H9 (cell line): Measurements from ENCODE around the gene PDXK. TPM values are rescaled to one million over a fixed set of nuclear protein-coding genes. Genes with fewer than 3 reads are reported as not detected.

Experiments used
- DNase-seq: peaks from one replicate; pipeline ENCODE4 v3.0.0-alpha.2; 2017
- H2AFZ ChIP-seq: one replicate; pipeline ENCODE4 v1.6.1; 2013; ENCODE audit warnings: mild to moderate bottlenecking, low read length, control low read depth, moderate library complexity
- H2AK5ac ChIP-seq: 2 replicates; pipeline ENCODE4 v1.6.1; 2013; ENCODE audit warnings: low read length, control low read depth, mixed read lengths; ENCODE audit not compliant: insufficient read length
- H2BK120ac ChIP-seq: one replicate; pipeline ENCODE4 v1.6.1; 2013; ENCODE audit warnings: low read depth, mild to moderate bottlenecking, low read length, control low read depth, inconsistent platforms; ENCODE audit not compliant: poor library complexity, severe bottlenecking
- H2BK12ac ChIP-seq: 2 replicates; pipeline ENCODE4 v1.6.1; 2013; ENCODE audit warnings: low read length, control low read depth, mixed read lengths, low read depth; ENCODE audit not compliant: insufficient read length
- H2BK15ac ChIP-seq: 2 replicates; pipeline ENCODE4 v1.6.1; 2013; ENCODE audit warnings: low read depth, low read length, control low read depth
- H2BK20ac ChIP-seq: one replicate; pipeline ENCODE4 v1.6.1; 2013; ENCODE audit warnings: low read depth, mild to moderate bottlenecking, low read length, control low read depth, inconsistent platforms; ENCODE audit not compliant: poor library complexity, severe bottlenecking
- H2BK5ac ChIP-seq: 2 replicates; pipeline ENCODE4 v1.6.1; 2013; ENCODE audit warnings: low read length, control low read depth, mixed read lengths; ENCODE audit not compliant: insufficient read length
- H3K14ac ChIP-seq: 2 replicates; pipeline ENCODE4 v1.6.1; 2013; ENCODE audit warnings: low read length, control low read depth; ENCODE audit not compliant: insufficient read depth
- H3K18ac ChIP-seq: 2 replicates; pipeline ENCODE4 v1.6.1; 2013; ENCODE audit warnings: low read depth, mild to moderate bottlenecking, mixed read lengths, low read length, control low read depth; ENCODE audit not compliant: insufficient read length
- H3K23ac ChIP-seq: 2 replicates; pipeline ENCODE4 v1.6.1; 2013; ENCODE audit warnings: low read length, control low read depth, mixed read lengths, low read depth; ENCODE audit not compliant: insufficient read length
- H3K23me2 ChIP-seq: 2 replicates; pipeline ENCODE4 v1.6.1; 2013; ENCODE audit warnings: low read depth, mild to moderate bottlenecking, mixed read lengths, low read length, control low read depth; ENCODE audit not compliant: insufficient read length, poor library complexity, severe bottlenecking
- H3K27ac ChIP-seq: 2 replicates; pipeline ENCODE4 v1.5.1; 2013; ENCODE audit warnings: low read length, control low read depth, mixed read lengths, low read depth; ENCODE audit not compliant: insufficient read length
- H3K27me3 ChIP-seq: 2 replicates; pipeline ENCODE4 v1.6.1; 2013; ENCODE audit warnings: low read length, control low read depth, inconsistent platforms; ENCODE audit not compliant: insufficient read depth
- H3K4ac ChIP-seq: 2 replicates; pipeline ENCODE4 v1.6.1; 2013; ENCODE audit warnings: low read depth, mild to moderate bottlenecking, control low read depth, inconsistent platforms, low read length, moderate library complexity
- H3K4me1 ChIP-seq: 2 replicates; pipeline ENCODE4 v1.6.1; 2013; ENCODE audit warnings: low read length, control low read depth, inconsistent platforms; ENCODE audit not compliant: insufficient read depth
- H3K4me2 ChIP-seq: 2 replicates; pipeline ENCODE4 v1.6.1; 2013; ENCODE audit warnings: low read length, control low read depth, mixed read lengths; ENCODE audit not compliant: insufficient read length, insufficient read depth
- H3K56ac ChIP-seq: 2 replicates; pipeline ENCODE4 v1.6.1; 2013; ENCODE audit warnings: low read depth, mild to moderate bottlenecking, mixed read lengths, low read length, control low read depth; ENCODE audit not compliant: insufficient read length
- H3K79me1 ChIP-seq: 2 replicates; pipeline ENCODE4 v1.6.1; 2013; ENCODE audit warnings: low read depth, mild to moderate bottlenecking, moderate library complexity, low read length, control low read depth, inconsistent platforms; ENCODE audit not compliant: insufficient read depth, poor library complexity, severe bottlenecking
- H3K79me2 ChIP-seq: 2 replicates; pipeline ENCODE4 v1.6.1; 2013; ENCODE audit warnings: low read length, control low read depth, inconsistent platforms; ENCODE audit not compliant: insufficient read depth
- H3K9ac ChIP-seq: 2 replicates; pipeline ENCODE4 v1.6.1; 2013; ENCODE audit warnings: low read length, control low read depth, mixed read lengths; ENCODE audit not compliant: insufficient read length; ENCODE audit errors: extremely low read depth
- H3K9me3 ChIP-seq: one replicate; pipeline ENCODE4 v1.6.1; 2013; ENCODE audit warnings: low read depth, low read length, inconsistent platforms; ENCODE audit not compliant: control insufficient read depth
- H3T11ph ChIP-seq: one replicate; pipeline ENCODE4 v1.6.1; 2013; ENCODE audit warnings: mild to moderate bottlenecking, low read length, control low read depth, inconsistent platforms
- H4K20me1 ChIP-seq: one replicate; pipeline ENCODE4 v1.6.1; 2013; ENCODE audit not compliant: control insufficient read depth, insufficient read length, insufficient read depth
- H4K5ac ChIP-seq: 2 replicates; pipeline ENCODE4 v1.6.1; 2013; ENCODE audit warnings: low read depth, mild to moderate bottlenecking, mixed read lengths, low read length, control low read depth; ENCODE audit not compliant: insufficient read length
- H4K8ac ChIP-seq: replicated peaks from 2 replicates; pipeline ENCODE4 v1.6.1; 2013; ENCODE audit warnings: low read length, control low read depth, mixed read lengths, low read depth; ENCODE audit not compliant: insufficient read length
- H4K91ac ChIP-seq: 2 replicates; pipeline ENCODE4 v1.6.1; 2013; ENCODE audit warnings: low read depth, mild to moderate bottlenecking, moderate library complexity, mixed read lengths, low read length, control low read depth; ENCODE audit not compliant: insufficient read length
- H3K27ac Mint-ChIP-seq, 3 experiments: 2 replicates in 2 of 3; 3 replicates in 1 of 3; pipeline ENCODE4 v1.8.0; 2020 to 2021; ENCODE audit warnings: mixed read lengths in 3 of 3, mild to moderate bottlenecking in 1 of 3, moderate library complexity in 1 of 3
- H3K27me3 Mint-ChIP-seq: 2 replicates; pipeline ENCODE4 v1.8.0; 2021; ENCODE audit warnings: low read depth, mild to moderate bottlenecking, moderate library complexity, mixed read lengths
- H3K36me3 Mint-ChIP-seq, 3 experiments: 2 replicates in 2 of 3; 3 replicates in 1 of 3; pipeline ENCODE4 v1.8.0; 2020 to 2021; ENCODE audit warnings: low read depth in 3 of 3, mixed read lengths in 3 of 3; ENCODE audit not compliant: insufficient read depth in 1 of 3
- H3K4me1 Mint-ChIP-seq, 2 experiments: 2 replicates each; pipeline ENCODE4 v1.8.0; 2020; ENCODE audit warnings: mixed read lengths in 2 of 2
- H3K4me3 Mint-ChIP-seq, 2 experiments: 2 replicates in 1 of 2; 3 replicates in 1 of 2; pipeline ENCODE4 v1.8.0; 2020 to 2021; ENCODE audit warnings: mild to moderate bottlenecking in 2 of 2, mixed read lengths in 2 of 2, moderate library complexity in 1 of 2
- H3K9me3 Mint-ChIP-seq, 2 experiments: 2 replicates in 1 of 2; 3 replicates in 1 of 2; pipeline ENCODE4 v1.8.0; 2020; ENCODE audit warnings: mild to moderate bottlenecking in 2 of 2, mixed read lengths in 2 of 2, moderate library complexity in 1 of 2
- CTCF ChIP-seq: fragments of 200-600 bp; sonication (generic); conservative IDR thresholded peaks from 3 replicates; pipeline ENCODE4 v1.8.0; 2021; ENCODE audit warnings: antibody characterized with exemption, mild to moderate bottlenecking
- WGBS: extraction: QIAGEN DNeasy Blood & Tissue Kit; methylation state at CpG from one replicate; pipeline ENCODE4 v1.1.7; 2013; ENCODE audit warnings: missing lambda C conversion rate, low lambda C conversion rate, mixed read lengths; ENCODE audit not compliant: insufficient read length; ENCODE audit errors: extremely low coverage; 5-methylcytosine and 5-hydroxymethylcytosine counted together
- total RNA-seq: library from RNA; stranded (reverse); gene quantifications from 2 replicates; pipeline ENCODE4 v1.2.1, GENCODE V29; 2021

The PDXK gene
- total RNA-seq, 1 experiment from 2014 or later: 109 TPM

GRCh38 chr21:43728467-43729390, 9.8 kb downstream of the PDXK start:
- Histone ChIP-seq H3K4me2 (peak overlapping the region; percentile 56), H3K79me2 (peaks cover 5% of the 10 kb centered on the region; the same call in 1 of the 2 replicates), H2BK15ac (no peak overlapping the region), H3K27ac (no peak overlapping the region), H2BK5ac (no peak overlapping the region), H4K5ac (peak overlapping the region; percentile 2), H3K23me2 (peaks cover 9% of the 10 kb centered on the region), H3K14ac (peak overlapping the region; percentile 86), H4K91ac (no peak overlapping the region), H3K27me3 (no peaks in the 10 kb centered on the region), H4K20me1 (no peaks in the 10 kb centered on the region), H2BK12ac (no peak overlapping the region), H3K56ac (no peak overlapping the region), H2AK5ac (no peak overlapping the region), H2BK20ac (no peak overlapping the region), H3K4ac (no peak overlapping the region), H3K79me1 (peaks cover 5% of the 10 kb centered on the region), H4K8ac (no peak overlapping the region), H3K23ac (no peak overlapping the region), H2BK120ac (no peak overlapping the region), H3T11ph (no peak overlapping the region), H2AFZ (no peak overlapping the region), H3K18ac (peak overlapping the region; percentile 62), H3K4me1 (no peaks in the 10 kb centered on the region), H3K9me3 (no peaks in the 10 kb centered on the region), H3K9ac (peak overlapping the region; percentile 38)
- H3K4me1 Mint-ChIP-seq: peaks cover 22 to 25% of the 10 kb centered on the region in 2 experiments
- H3K27ac Mint-ChIP-seq: peak overlapping the region; percentile 87 to 96 (median 94)
- no CpG with 5 or more reads among the region's 59 CpGs for WGBS
- H3K4me3 Mint-ChIP-seq: peak overlapping the region; percentile 80 to 83
- peaks cover 0 to 11% (median under 1%) of the 10 kb centered on the region in 3 experiments; a peak in 5 of 7 replicates for H3K36me3 Mint-ChIP-seq
- peak; percentile 72 for TF ChIP-seq CTCF
- no peaks in the 10 kb centered on the region for H3K9me3 Mint-ChIP-seq
- H3K27me3 Mint-ChIP-seq: no peaks in the 10 kb centered on the region
- DNase-seq: peak; percentile 87
